ENCODE results near the gene NBAS.

The NBAS gene

DNA sequence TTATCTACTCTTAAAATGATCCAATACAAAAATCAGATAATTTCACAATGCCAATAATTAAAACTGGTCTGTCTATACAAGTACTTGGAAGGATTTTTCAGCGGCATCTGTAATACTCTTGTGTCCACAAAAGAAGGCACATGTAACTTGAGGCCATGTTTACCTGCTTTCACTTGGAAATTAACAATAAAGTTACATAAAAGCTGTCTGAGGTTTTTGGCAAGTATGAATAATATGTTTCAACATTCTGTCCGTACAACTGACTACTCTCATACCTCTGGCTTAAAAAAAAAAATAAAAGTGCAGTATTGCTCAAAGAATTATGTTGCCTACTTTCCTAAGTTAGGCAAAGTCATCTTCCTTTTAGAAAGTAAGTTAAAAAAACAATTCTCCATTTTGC is 253.6 kb downstream of the NBAS start:
- DNase-seq (ENCODE audit: low spot score): no peak

DNA sequence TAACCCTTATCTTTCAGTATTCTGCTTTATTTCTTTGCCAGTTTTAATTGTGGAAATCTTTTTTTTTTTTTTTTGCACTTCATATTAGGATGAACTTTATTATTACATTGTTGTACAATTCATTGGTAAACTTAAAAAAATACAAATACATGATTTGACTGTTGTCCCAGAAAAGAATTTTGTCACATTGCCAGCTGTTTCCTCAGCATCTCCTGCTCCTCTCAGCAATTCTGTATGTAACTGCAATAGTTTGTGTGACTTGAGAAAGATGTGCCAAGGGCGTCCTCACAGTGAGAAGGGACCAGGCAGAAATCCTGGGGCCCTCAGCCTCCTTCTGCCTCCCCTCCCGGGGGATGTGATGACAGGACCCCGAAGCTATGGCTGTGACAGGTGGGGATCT is 254.4 kb downstream of the NBAS start:
- DNase-seq (ENCODE audit: low spot score): no peak

DNA sequence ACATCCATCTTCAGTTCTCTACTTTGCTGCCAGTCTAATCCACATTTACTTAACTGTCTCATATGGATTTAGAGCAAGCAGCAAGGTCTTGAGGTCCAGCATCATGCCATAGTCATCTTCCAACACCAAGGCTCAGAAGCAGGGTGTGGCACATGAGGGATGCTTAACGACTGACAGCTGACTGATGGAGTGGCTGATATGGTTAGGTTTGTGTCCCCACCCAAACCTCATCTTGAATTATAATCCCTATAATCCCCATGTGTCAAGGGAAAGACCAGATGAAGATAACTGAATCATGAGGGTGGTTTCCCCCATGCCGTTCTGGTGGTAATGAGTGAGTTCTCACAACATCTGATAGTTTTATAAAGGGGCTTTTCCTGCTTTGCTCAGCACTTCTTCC is 257.3 kb downstream of the NBAS start:
- DNase-seq (ENCODE audit: low spot score): no peak

DNA sequence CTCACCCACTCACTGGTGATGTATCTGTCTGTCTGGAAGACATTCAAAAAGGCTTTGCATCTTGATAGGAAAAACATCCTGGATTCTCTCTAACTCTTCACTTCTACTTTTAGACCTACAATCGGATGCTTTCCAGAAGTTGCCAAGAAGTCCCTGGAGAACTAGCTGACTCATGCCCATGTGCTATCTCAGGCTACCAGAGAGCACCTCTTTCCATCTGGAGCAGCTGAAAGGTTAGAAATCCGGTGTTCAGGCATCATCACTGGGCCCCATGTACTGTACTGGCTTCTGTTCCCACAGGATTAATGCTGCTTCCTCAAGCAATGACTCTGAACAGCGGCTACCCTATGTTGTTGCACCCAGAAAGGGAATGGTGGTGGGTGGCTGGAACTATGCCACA is 259.0 kb downstream of the NBAS start:
- no peak for DNase-seq (ENCODE audit: low spot score)

DNA sequence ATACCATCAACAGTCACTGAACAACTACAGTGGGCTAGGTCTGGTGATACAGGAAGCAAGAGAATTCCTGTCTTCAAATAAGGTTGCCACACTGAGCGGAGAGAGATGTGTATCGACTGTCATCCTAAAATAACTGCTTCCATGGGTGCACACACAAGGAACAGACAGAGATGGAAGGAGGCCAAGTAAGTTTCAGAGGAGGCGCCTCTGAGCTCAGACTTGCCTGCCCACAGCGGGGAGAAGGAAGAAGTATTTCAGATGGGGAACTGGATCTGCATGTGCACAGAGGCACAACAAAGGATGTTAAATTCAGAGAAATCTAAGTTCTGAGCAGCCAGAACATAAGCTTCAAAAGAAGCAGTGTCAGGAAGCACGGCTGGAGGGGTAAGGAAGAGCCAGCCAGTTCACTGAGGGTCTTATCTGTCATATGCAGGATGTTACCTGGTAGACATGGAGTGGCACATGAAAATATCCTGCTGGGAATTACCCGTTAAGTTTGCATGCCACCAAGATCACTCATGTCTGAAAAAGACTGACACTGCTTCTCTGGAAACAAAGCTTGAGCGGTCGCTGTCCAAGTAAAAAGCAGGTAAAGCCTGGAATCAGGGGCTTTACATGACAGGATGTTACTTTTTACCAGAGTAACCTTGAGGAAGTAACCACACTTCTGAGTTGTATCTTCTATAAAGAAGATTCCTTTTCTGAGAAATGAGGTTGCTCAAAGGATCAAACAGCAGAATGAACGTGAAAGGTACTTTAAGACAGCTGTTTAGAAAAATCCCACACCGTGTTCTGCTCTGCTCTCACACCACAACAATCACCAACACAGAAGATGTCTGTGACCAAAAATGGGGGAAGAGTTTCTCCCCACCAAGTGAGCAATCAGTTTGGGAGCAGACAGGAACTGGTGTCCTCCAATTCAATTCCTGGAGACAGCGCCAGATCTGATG is 260.2 kb downstream of the NBAS start:
- no peak for DNase-seq (ENCODE audit: low spot score)

DNA sequence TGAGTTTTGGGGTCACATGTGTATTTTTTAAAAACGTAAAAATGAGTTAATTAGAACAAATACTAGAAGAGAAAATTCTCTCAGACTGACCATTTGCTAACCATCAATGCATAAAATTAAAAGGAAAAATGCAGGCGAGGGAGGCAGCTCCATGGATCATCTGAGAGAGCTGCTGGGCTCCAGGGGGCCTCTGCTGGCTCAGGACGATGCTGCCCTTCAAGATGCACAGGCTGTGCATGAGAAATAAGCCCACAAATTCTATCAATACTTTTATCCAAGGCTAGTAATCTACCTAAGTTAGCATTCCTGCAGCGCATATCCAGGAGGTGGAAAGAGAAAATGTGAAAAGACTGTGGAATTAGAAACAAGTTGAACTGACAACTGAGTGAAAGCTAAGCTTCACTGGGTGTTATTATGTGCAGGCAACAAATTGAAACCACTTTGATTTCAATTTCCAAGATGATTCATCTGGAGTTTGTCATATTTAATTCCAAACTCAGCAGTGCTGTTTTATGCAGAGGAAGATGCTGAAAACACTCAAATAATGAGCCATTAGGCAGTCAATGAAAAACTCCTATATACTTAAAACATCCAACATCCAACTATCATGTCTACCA is 261.1 kb downstream of the NBAS start:
- DNase-seq (ENCODE audit: low spot score): no peak

DNA sequence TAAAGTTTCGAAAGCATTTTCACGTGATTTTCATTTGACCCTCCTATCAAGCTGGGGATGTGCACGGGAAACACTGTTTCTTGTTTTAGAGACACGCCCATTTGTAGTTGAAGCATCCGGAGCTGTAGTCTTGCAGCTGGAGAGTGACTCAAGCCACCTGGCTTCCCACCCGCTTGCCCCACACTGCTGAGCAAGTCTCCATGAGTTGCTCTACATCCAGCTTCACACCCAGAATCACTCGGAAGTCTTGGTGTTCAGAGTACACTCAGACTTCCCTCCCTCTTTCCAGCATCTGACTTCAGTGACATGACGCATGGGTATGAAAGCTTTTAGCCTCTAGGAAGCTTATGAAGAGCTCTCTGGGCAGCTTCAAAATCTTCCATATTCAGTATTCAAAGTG is 262.4 kb downstream of the NBAS start:
- DNase-seq (ENCODE audit: low spot score): no peak

DNA sequence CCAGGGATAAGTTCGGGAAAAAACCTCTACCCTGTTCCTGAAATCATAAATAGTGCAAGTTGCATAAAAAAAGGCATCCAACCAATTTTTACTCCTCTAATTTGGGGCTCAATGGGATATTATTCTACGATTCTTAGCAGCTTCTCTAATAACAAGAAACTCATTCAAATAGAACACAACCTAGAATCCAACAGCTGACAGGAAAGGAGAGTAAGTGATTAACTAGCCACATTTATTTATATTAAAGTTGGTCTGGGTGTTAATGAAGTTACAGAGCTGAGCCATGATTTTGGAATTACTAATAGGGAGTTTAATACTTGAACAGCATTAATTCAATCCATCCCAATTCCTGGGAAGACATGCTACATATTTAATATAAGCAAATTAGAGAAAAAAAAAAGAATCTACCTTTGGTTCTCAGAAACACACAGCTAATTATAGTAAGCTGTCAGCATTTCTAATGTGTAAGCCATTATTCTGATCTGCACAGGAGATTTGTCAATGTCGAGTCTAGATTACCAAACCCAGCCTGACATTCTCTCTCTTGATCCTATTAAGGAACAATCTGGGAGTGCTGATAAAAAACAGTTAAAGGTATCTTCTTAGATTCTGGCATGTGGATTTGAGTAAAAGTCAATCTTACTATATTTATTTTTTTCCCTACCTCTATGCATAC is 267.7 kb downstream of the NBAS start:
- DNase-seq (ENCODE audit: low spot score): no peak

DNA sequence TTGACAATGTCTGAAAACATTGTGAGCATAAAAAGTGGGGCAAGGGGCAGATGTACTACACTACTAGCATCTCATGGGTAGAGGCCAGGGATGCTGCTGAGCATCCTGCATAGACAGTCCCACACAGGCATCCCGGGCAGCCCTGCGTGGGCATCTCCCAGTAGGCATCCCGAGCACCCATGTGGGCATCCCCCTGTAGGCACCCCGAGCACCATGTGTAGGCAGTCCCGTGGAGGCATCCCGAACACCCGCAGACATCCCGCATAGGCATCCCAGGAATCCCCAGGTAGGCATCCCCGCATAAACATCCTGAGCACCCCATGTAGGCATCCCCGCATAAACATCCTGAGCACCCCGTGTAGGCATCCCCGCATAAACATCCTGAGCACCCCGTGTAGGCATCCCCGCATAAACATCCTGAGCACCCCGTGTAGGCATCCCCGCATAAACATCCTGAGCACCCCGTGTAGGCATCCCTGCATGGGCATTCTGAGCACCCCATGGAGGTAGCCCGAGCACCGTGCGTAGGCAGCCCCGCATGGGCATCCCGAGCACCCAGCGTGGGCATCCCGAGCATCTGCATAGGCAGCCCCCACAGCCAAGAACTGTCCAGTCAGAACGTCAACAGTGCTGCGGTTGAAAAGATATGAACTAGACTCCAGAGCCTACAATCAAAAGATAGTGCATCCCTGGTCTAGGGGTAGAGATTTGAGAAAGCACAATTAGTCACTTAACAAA is 273.5 kb downstream of the NBAS start:
- no peak for DNase-seq (ENCODE audit: low spot score)

DNA sequence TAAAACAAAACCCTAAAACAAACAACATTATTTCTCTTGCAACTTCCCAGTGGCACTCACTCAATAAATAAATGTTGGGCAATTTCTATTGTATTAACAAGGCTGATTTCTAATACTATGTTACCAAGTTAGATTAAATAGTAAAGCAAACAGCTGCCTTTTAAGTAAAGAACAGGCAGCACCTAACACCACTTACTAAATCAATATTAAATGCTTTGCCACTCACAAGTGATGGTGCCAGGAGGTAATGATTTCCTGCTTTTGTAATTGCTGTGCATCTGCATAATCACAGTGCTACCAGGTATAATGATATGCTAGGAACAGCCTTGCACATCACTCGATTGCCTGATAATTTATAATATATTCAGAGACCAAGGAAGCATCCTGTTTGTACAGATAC is 276.5 kb downstream of the NBAS start:
- no peak for DNase-seq (ENCODE audit: low spot score)

DNA sequence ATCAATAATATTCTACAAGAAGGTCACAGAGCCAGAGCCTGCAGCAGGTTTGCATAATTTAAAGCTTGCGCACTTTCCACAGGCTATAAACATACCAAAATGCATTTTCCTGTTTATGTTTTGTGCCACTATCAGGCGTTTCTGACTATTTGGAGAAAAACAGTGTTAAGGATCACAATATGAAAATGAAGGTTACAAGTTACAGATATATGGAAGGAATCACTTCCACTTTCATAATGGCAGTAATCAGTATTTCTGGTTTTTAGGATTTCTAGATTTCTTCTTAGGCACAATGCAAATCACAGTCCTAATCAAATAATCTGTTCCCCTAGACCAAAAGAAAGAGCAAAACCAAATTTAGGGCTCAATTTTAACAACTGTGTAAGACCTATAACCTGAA is 279.5 kb downstream of the NBAS start:
- no peak for DNase-seq (ENCODE audit: low spot score)

DNA sequence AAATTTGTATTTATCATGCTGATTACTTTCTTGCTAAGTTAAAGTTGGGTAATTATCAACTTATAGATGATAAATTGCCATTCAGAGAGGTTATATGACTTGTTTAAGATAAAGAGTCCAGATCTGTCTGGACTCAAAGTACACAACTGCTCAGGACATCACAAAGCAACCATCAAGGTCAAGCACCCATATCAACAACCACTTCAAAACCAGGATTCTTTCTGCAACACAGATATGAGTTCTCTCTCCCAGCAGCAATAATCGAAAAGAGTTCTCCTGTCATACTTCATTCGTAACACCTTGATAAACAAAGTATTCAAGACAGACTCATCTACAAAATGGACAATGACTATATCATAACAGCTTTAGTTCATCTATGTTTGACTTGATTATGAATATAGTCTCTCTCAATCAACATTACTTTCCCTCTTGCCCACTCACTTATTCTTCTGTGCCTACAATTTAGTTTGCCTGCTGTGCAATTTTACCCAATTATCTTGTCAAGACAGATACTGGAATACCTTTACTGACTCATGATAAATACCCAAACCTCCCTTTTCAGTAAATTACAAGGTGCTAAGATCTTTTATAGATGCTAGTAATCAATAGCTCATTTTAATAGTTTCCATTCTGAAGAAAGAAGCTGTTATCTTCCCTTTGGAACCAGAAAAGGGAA is 281.8 kb downstream of the NBAS start:
- no peak for DNase-seq (ENCODE audit: low spot score)

DNA sequence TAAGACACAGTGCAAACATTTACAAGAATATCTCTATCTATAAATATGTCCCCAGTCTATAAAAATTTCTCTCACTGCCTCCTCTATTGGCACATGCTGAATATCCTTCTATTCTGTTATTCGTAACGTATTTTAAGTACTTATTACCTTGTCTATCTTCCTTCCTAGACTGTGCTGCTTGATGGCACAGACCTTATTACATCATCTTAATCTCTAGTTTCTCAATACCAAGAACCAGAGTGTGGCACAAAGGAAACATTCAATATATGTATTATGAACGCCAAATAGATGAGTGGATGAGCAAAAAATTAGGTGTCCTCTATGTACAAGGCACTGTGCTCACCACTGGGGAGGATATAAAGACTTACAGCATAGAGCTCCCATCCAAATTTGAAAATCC is 282.8 kb downstream of the NBAS start:
- no peak for DNase-seq (ENCODE audit: low spot score)

DNA sequence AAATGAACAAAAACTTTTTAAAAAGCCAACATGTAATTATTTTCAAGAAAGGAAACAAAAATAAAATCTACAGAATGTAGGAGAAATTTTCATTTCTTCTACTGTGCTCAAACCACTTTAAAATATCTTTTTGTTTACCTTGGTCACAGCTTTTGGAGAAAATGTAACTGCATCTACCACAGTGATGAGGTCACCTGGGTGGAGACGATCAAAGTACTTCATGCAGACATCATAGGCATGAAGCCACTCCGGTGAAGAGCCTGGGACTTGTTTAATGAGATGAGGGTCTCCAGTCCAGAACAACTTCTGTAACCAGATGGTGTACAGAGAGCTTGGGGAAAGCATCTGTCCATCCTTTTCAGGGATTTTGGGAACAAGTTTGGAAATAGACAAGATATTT is 285.8 kb downstream of the NBAS start:
- no peak for DNase-seq (ENCODE audit: low spot score)

DNA sequence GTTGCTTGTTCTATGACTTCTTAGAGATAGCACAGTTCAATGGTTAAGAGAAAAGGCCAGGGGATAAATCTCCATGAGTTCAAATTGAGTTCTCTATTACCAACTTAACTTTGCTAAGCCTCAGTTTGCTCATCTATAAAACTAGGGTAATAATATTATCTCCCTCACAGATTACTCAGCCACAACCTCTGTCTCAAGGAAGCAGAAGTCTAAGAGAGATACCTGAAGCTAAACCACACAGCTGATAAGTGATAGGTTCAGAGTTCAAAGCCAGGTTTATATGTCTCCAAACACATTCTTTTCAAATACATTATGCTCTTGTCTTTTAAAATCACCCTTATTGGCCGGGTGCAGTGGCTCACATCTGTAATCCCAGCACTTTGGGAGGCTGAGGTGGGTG is 287.7 kb downstream of the NBAS start:
- DNase-seq (ENCODE audit: low spot score): no peak

DNA sequence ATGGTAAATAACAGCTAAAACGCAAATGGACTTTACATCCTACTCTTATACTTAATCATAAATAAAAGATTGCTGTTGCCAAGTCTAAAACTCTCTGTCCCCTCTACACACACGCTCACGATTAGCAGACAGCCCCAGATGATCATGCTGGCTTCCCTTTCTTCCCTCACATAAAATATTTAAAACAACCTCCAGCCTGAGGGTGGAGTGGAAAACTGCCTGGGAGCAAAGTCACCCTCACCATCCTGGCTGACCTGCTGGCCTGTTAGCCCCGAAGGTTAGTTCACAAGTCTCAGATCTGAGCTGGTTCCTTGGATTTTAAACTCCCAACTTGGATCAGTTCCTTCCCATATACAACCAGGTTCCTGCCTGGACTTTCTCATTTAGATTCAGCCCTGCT is 288.2 kb downstream of the NBAS start:
- no peak for DNase-seq (ENCODE audit: low spot score)

DNA sequence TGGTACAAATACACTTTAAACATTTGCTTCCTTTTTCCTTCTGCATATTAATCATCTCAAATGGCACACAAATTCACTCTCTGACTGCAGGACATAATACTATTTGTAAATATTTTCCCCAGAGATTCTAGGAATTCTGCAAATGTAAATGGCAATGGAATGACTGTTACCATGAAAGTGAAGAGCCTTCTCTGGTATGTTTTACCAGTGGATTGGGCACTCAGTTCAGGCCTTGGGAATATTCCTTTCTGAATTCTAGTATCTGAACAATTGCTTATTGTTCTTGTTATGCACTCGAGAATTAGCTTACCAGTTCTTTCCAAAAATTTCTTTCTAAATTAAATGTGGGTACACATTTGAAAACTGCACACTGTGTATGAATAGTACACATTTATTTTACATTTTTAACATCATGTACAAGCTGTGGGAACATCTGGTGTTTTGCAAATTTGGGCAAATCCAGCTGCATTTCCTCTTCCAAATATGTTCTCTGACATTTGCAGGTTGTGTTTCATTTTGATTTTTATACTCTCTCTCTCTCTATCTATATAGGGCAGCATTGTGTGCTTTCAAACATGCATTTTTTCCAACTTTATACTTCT is 289.1 kb downstream of the NBAS start:
- DNase-seq (ENCODE audit: low spot score): no peak

DNA sequence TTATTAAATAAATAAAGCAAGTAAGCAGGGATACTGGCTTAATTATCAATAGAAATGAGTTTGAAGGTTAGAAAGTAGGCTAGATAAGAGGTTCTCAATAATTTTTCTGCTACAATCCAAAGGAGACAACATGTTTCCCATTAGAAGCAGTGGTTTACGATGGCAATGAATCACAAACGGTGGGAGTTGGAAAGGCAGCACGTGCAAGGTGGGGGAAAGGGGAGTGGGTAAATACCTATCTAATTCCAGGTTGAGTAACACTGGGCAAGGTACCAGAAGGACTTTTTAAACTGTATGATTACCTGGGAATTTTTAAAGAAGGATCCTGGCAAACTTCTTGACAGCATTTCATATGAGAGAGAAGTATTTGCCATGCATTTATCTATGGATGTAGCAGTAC is 289.9 kb downstream of the NBAS start:
- no peak for DNase-seq (ENCODE audit: low spot score)

DNA sequence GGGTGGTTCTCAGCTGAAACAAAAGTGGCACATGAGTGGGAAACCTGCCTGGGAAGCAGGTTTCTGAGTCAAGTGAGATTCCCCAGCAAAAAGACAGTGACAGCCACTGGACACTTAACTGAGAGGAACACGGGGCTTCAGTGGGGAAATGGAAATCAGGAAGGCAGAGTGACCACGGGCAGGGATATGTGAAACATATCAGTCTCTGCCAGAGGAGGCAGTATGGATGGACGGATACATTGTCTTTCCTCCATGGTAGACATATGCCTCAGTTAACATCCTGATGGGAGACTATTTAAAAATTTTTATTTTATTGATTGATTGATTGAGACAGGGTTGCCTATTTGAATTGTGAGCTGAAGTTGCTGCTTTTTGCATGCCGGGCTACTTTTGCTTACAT is 292.1 kb downstream of the NBAS start:
- no peak for DNase-seq (ENCODE audit: low spot score)

DNA sequence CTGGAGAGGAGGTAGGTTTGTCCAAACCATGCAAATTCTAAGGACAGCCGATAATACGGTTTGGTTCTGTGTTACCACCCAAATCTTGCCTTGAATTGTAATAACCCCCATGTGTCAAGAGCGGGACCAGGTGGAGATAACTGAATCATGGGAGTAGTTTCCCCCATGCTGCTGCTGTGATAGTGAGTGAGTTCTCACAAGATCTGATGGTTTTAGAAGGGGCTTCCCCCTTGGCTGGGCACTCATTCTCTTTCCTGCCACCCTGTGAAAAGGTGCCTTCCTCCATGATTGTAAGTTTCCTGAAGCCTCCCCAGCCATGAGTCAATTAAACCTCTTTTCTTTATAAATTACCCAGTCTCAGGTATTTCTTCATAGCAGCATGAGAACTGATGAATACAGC is 295.2 kb downstream of the NBAS start:
- DNase-seq (ENCODE audit: low spot score): no peak

DNA sequence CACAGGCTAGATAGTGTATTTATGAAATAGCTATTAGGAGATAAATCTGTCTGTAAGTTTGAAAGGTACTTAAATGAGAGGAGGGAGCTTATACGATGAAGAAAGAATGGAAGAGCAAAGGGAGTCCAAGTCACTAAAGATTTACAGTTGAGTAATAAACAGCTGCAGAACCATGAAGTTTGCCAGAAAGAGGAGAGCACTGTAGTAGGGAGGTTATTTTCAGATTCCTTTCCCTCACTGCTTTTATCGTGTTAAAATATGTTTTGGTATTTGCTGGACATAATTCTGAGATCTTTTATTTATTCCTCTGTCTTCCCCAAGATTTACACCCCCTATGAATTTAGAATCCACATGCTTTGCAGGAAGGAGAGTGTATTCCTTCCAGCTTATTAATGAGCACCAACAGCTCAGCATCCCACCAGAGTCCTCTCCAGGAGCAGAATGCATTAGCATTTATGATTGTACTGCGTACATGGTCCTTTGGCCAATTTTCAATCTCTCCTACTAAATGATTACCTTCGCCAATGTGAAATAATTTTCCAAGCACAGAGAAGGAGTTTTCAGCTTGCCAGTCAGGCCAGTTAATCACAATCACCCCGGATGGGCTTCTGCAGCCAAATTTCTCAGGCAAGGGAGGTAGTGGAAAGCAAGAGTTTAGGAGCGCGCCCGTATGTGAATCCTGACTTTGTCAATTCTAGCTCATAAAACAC is 297.0 kb downstream of the NBAS start:
- no peak for DNase-seq (ENCODE audit: low spot score)

Measured in CD4-positive, alpha-beta T cell treated with Interleukin-6 at 100 ng/mL for 8 hours (primary cell).